ENCODE data around the gene PPM1K.

Gene PPM1K

GRCh38 chr4:88268913-88269312, 15.4 kb downstream of the PPM1K start:
- no peak overlapping the region for H3K4me3 ChIP-seq (ENCODE audit: low read depth, low read length)
- H3K9me3 ChIP-seq (ENCODE audit: control insufficient read depth, insufficient read depth, low read length) = no peaks in the 10 kb centered on the region
- H3K9ac ChIP-seq (ENCODE audit: low read depth, low read length) = no peak overlapping the region
- H3K4me1 ChIP-seq (ENCODE audit: control insufficient read depth, insufficient read depth, low read length) = peaks cover 3% of the 10 kb centered on the region
- no peaks in the 10 kb centered on the region for H3K36me3 ChIP-seq (ENCODE audit: control insufficient read depth, insufficient read depth, low read length)
- no peaks in the 10 kb centered on the region for H3K27me3 ChIP-seq (ENCODE audit: control insufficient read depth, insufficient read depth, low read length)

DNA sequence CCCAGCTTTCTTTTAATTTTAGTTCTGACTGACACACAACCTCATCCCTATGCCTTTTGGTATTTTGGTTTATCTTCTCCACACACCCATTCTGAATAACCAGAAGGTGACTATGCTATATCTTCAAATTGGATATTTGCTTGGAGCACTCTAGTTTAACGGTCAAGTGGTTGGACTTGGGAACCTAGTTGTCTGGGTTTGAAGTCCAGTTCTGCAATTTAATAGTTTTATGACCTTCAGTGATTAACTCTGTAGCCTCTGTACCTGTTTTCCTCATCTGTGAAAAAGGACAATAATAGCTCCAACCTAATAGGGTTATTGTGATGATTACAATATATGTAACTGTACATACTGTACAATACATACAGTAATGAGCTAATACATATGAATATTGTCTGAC, 20.0 kb downstream of the PPM1K start:
- Histone ChIP-seq H3K4me1 (ENCODE audit: control insufficient read depth, insufficient read depth, low read length) (no peaks in the 10 kb centered on the region), H3K9me3 (ENCODE audit: control insufficient read depth, insufficient read depth, low read length) (no peaks in the 10 kb centered on the region), H3K9ac (ENCODE audit: low read depth, low read length) (no peak overlapping the region), H3K36me3 (ENCODE audit: control insufficient read depth, insufficient read depth, low read length) (peaks cover 3% of the 10 kb centered on the region), H3K27me3 (ENCODE audit: control insufficient read depth, insufficient read depth, low read length) (no peaks in the 10 kb centered on the region), H3K4me3 (ENCODE audit: low read depth, low read length) (no peak overlapping the region)

- Histone ChIP-seq H3K4me1 (ENCODE audit: control insufficient read depth, insufficient read depth, low read length) (no peaks in the 10 kb centered on the region), H3K36me3 (ENCODE audit: control insufficient read depth, insufficient read depth, low read length) (no peaks in the 10 kb centered on the region), H3K4me3 (ENCODE audit: low read depth, low read length) (no peak overlapping the region), H3K27me3 (ENCODE audit: control insufficient read depth, insufficient read depth, low read length) (no peaks in the 10 kb centered on the region), H3K9me3 (ENCODE audit: control insufficient read depth, insufficient read depth, low read length) (no peaks in the 10 kb centered on the region), H3K9ac (ENCODE audit: low read depth, low read length) (no peak overlapping the region)
Measured at GRCh38 chr4:88257726-88258125, 26.6 kb downstream of the PPM1K start.

DNA sequence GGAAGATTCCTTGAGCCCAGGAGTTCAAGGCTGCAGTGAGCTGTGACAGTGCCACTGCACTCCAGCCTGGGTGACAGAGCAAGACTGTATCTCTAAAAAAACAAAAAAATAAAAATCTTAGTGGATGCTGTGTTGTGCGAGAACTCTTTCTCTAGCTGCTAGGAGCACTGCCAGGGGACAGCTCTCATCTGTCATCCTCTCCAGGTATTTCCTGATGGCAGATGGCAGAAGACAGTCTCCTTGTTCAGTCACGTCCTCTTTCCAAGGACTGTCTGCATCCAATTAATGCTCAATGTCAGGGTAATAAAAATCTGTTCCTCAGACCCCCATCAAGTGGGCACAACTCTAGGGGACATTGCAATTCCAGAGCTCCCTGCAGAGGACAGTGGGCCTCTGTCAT, 29.2 kb downstream of the PPM1K start:
- H3K4me3 ChIP-seq (ENCODE audit: low read depth, low read length) = no peak overlapping the region
- H3K36me3 ChIP-seq (ENCODE audit: control insufficient read depth, insufficient read depth, low read length) = no peaks in the 10 kb centered on the region
- H3K27me3 ChIP-seq (ENCODE audit: control insufficient read depth, insufficient read depth, low read length) = no peaks in the 10 kb centered on the region
- H3K9ac ChIP-seq (ENCODE audit: low read depth, low read length) = no peak overlapping the region
- no peaks in the 10 kb centered on the region for H3K4me1 ChIP-seq (ENCODE audit: control insufficient read depth, insufficient read depth, low read length)
- H3K9me3 ChIP-seq (ENCODE audit: control insufficient read depth, insufficient read depth, low read length) = no peaks in the 10 kb centered on the region

- no peak overlapping the region for H3K9ac ChIP-seq (ENCODE audit: low read depth, low read length)
- no peak overlapping the region for H3K4me3 ChIP-seq (ENCODE audit: low read depth, low read length)
Measured at GRCh38 chr4:88251924-88252323, 32.4 kb downstream of the PPM1K start.

GRCh38 chr4:88247148-88247547, 37.2 kb downstream of the PPM1K start:
- Histone ChIP-seq H3K4me1 (ENCODE audit: control insufficient read depth, insufficient read depth, low read length) (peaks cover 2% of the 10 kb centered on the region), H3K4me3 (ENCODE audit: low read depth, low read length) (no peak overlapping the region), H3K9me3 (ENCODE audit: control insufficient read depth, insufficient read depth, low read length) (no peaks in the 10 kb centered on the region), H3K36me3 (ENCODE audit: control insufficient read depth, insufficient read depth, low read length) (no peaks in the 10 kb centered on the region), H3K9ac (ENCODE audit: low read depth, low read length) (no peak overlapping the region), H3K27me3 (ENCODE audit: control insufficient read depth, insufficient read depth, low read length) (no peaks in the 10 kb centered on the region)

More at GRCh38 chr4:88251924-88252323, 32.4 kb downstream of the PPM1K start:
- Histone ChIP-seq H3K27me3 (ENCODE audit: control insufficient read depth, insufficient read depth, low read length) (no peaks in the 10 kb centered on the region), H3K9me3 (ENCODE audit: control insufficient read depth, insufficient read depth, low read length) (no peaks in the 10 kb centered on the region), H3K4me1 (ENCODE audit: control insufficient read depth, insufficient read depth, low read length) (no peaks in the 10 kb centered on the region), H3K36me3 (ENCODE audit: control insufficient read depth, insufficient read depth, low read length) (no peaks in the 10 kb centered on the region)

DNA sequence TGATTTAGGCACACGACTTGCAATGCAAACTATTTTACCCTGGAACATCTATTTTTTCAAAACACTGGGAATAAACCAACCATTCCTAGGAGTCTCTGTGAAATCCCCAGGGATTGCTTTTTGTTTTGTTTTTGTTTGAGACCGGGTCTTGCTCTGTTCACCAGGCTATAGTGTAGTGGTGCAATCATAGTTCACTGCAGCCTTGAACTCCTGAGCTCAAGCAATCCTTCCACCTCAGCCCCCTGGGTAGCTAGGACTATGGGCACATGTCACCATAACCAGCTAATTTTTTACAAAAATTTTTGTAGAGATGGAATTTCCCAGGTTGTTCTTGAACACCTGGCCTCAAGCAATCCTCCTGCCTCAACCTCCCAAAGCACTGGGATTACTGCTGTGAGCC, 37.8 kb downstream of the PPM1K start:
- peaks cover 2% of the 10 kb centered on the region for H3K4me1 ChIP-seq (ENCODE audit: control insufficient read depth, insufficient read depth, low read length)
- H3K27me3 ChIP-seq (ENCODE audit: control insufficient read depth, insufficient read depth, low read length) = no peaks in the 10 kb centered on the region
- no peaks in the 10 kb centered on the region for H3K9me3 ChIP-seq (ENCODE audit: control insufficient read depth, insufficient read depth, low read length)
- H3K9ac ChIP-seq (ENCODE audit: low read depth, low read length) = no peak overlapping the region
- no peak overlapping the region for H3K4me3 ChIP-seq (ENCODE audit: low read depth, low read length)
- H3K36me3 ChIP-seq (ENCODE audit: control insufficient read depth, insufficient read depth, low read length) = no peaks in the 10 kb centered on the region

DNA sequence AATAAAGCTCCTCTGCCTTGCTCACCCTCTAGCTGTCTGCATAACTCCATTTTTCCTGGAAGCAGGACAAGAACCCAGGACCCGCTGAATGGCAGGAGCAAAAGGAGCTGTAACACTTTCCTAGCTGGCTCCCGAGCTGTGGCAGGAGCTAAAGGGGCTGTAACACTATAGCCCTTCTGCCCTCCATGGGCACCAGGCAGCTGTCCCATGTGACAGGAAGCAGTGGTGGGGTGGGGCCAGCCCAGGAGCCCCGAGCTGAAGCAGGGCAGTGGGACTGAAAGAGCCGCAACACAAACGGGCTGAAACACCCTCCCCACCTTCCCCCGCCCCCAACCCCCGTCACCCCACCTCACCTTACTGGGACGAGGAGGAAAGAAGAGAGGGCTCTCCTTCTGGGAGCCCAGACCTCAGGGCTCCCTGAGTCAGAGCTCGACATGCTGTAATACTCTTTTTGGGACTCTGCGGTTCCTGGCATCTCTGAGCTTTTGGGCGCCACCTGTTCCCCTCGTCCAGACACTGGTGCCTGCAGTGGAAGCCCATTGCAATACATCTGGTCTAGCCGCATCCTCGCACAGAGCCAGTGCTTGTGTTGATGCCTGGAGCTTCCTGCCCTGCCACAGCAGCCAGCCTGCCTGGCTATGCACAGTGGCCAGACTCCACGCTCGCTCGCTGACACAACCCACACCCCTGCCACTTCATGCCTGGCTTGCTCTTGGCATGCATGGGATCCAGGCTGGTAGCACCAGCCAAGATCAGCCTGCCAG, 39.4 kb downstream of the PPM1K start:
- no peak overlapping the region for H3K9ac ChIP-seq (ENCODE audit: low read depth, low read length)
- no peaks in the 10 kb centered on the region for H3K27me3 ChIP-seq (ENCODE audit: control insufficient read depth, insufficient read depth, low read length)
- no peak overlapping the region for H3K4me3 ChIP-seq (ENCODE audit: low read depth, low read length)
- no peaks in the 10 kb centered on the region for H3K36me3 ChIP-seq (ENCODE audit: control insufficient read depth, insufficient read depth, low read length)
- peaks cover 2% of the 10 kb centered on the region for H3K4me1 ChIP-seq (ENCODE audit: control insufficient read depth, insufficient read depth, low read length)
- H3K9me3 ChIP-seq (ENCODE audit: control insufficient read depth, insufficient read depth, low read length) = no peaks in the 10 kb centered on the region

- no peak overlapping the region for H3K9ac ChIP-seq (ENCODE audit: low read depth, low read length)
- H3K4me1 ChIP-seq (ENCODE audit: control insufficient read depth, insufficient read depth, low read length) = peaks cover 2% of the 10 kb centered on the region
- no peaks in the 10 kb centered on the region for H3K36me3 ChIP-seq (ENCODE audit: control insufficient read depth, insufficient read depth, low read length)
- H3K27me3 ChIP-seq (ENCODE audit: control insufficient read depth, insufficient read depth, low read length) = no peaks in the 10 kb centered on the region
- no peaks in the 10 kb centered on the region for H3K9me3 ChIP-seq (ENCODE audit: control insufficient read depth, insufficient read depth, low read length)
- no peak overlapping the region for H3K4me3 ChIP-seq (ENCODE audit: low read depth, low read length)
Measured at GRCh38 chr4:88244056-88244455, 40.3 kb downstream of the PPM1K start.

DNA sequence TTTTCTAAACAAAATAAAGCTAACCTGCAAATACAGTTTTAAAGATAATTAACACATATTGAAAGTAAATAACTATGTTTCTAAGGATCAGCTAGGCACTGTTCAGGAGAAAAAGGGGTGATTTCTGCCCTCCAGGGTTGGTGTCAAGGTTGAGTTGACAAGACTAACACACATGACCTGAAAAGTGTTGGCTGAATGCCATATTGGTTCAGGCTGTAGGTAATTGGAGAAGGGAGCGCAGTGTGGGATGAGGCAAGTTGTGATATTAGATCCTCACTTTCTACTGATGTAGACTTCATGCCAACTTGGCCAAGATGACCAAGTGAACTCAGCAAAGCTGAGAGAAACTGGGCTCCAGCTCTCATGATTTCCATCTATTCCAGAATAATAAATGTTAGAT, 42.2 kb downstream of the PPM1K start:
- Histone ChIP-seq H3K27me3 (ENCODE audit: control insufficient read depth, insufficient read depth, low read length) (no peaks in the 10 kb centered on the region), H3K4me1 (ENCODE audit: control insufficient read depth, insufficient read depth, low read length) (peaks cover 2% of the 10 kb centered on the region), H3K36me3 (ENCODE audit: control insufficient read depth, insufficient read depth, low read length) (no peaks in the 10 kb centered on the region)

GRCh38 chr4:88240297-88240714, 44.1 kb downstream of the PPM1K start:
- Histone ChIP-seq H3K4me1 (ENCODE audit: control insufficient read depth, insufficient read depth, low read length) (peaks cover 2% of the 10 kb centered on the region), H3K4me3 (ENCODE audit: low read depth, low read length) (no peak overlapping the region), H3K36me3 (ENCODE audit: control insufficient read depth, insufficient read depth, low read length) (no peaks in the 10 kb centered on the region), H3K27me3 (ENCODE audit: control insufficient read depth, insufficient read depth, low read length) (no peaks in the 10 kb centered on the region), H3K9ac (ENCODE audit: low read depth, low read length) (no peak overlapping the region), H3K9me3 (ENCODE audit: control insufficient read depth, insufficient read depth, low read length) (no peaks in the 10 kb centered on the region)

More for the DNA sequence above, 42.2 kb downstream of the PPM1K start:
- Histone ChIP-seq H3K9me3 (ENCODE audit: control insufficient read depth, insufficient read depth, low read length) (no peaks in the 10 kb centered on the region), H3K4me3 (ENCODE audit: low read depth, low read length) (no peak overlapping the region), H3K9ac (ENCODE audit: low read depth, low read length) (no peak overlapping the region)

GRCh38 chr4:88230969-88231771, 53.2 kb downstream of the PPM1K start:
- H3K36me3 ChIP-seq (ENCODE audit: control insufficient read depth, insufficient read depth, low read length) = no peaks in the 10 kb centered on the region
- H3K9me3 ChIP-seq (ENCODE audit: control insufficient read depth, insufficient read depth, low read length) = no peaks in the 10 kb centered on the region
- no peak overlapping the region for H3K9ac ChIP-seq (ENCODE audit: low read depth, low read length)
- no peaks in the 10 kb centered on the region for H3K27me3 ChIP-seq (ENCODE audit: control insufficient read depth, insufficient read depth, low read length)
- H3K4me3 ChIP-seq (ENCODE audit: low read depth, low read length) = no peak overlapping the region
- no peaks in the 10 kb centered on the region for H3K4me1 ChIP-seq (ENCODE audit: control insufficient read depth, insufficient read depth, low read length)
